Measurements from ENCODE around the gene TARP.

Gene TARP

DNA sequence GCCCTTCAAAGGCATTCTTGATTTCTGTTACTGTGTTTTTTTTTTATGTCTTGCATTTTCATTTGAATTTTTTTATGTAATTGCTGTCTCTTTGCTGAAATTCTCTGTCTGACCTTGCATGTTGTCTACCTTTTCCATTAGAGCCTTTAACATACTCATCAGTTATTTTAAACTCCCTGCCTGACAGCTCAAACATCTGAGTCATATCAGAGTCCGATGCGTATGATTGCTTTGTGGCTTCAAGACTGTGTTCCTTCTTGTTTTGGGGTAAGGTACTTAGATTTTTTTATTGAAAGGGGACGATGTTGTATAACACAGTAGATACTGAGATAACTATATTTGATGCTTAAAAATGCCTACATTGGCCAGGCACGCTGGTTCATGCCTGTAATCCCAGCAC lies 9.7 kb upstream of the TARP start:
- WGBS, 2 donors = 93 to 97% methylated on average over 4 of the region's 4 CpGs
- Histone ChIP-seq H3K27ac (no peak overlapping the region), H3K4me3 (replicated peaks in 1 of 3) (no peak overlapping the region), H3K9me3 (no peaks in the 10 kb centered on the region), H3K27me3 (no peaks in the 10 kb centered on the region), H3K4me1 (peaks cover 11 to 14% of the 10 kb centered on the region in 2 donors), H3K36me3 (no peaks in the 10 kb centered on the region)
- DNase-seq = no peak
- TF ChIP-seq, protein P1, sequence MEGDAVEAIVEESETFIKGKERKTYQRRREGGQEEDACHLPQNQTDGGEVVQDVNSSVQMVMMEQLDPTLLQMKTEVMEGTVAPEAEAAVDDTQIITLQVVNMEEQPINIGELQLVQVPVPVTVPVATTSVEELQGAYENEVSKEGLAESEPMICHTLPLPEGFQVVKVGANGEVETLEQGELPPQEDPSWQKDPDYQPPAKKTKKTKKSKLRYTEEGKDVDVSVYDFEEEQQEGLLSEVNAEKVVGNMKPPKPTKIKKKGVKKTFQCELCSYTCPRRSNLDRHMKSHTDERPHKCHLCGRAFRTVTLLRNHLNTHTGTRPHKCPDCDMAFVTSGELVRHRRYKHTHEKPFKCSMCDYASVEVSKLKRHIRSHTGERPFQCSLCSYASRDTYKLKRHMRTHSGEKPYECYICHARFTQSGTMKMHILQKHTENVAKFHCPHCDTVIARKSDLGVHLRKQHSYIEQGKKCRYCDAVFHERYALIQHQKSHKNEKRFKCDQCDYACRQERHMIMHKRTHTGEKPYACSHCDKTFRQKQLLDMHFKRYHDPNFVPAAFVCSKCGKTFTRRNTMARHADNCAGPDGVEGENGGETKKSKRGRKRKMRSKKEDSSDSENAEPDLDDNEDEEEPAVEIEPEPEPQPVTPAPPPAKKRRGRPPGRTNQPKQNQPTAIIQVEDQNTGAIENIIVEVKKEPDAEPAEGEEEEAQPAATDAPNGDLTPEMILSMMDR (IDR thresholded peaks at IDR 0.05) = no peak
- TF ChIP-seq POLR2A (IDR thresholded peaks at IDR 0.05) = no peak
- intact Hi-C loops (cut with DNase I) = no loop called here

DNA sequence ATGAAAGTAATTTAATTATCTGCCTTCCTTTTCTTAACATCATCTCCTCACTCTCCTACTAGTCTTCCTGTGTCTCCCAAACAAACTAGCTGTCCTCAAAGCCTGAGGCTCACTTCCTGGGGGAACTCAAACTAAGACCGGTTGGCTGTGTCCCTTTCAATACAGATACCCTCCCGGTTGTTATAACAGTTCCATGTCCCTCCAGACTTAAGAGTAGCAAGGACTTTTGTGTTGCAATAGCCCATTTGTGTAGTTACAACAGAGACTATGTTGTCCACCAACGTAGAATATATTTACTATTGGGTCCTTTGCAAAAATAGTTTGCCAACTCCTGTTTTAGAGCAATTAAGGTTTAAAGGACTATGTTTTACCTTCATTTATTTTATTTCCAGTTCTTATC lies 8.6 kb upstream of the TARP start:
- TF ChIP-seq, protein P1 (IDR thresholded peaks at IDR 0.05) = no peak
- no peak for TF ChIP-seq POLR2A (IDR thresholded peaks at IDR 0.05)
- no peak overlapping the region for H3K4me3 ChIP-seq (replicated peaks in 1 of 3)
- peak overlapping the region in 2 of 3 donors; percentile 16 to 26 for H3K27ac ChIP-seq
- H3K4me1 ChIP-seq = peaks cover 11 to 14% of the 10 kb centered on the region in 2 donors
- H3K36me3 ChIP-seq = no peaks in the 10 kb centered on the region
- intact Hi-C loops (cut with DNase I) = no loop called here
- no peaks in the 10 kb centered on the region for H3K9me3 ChIP-seq
- no peaks in the 10 kb centered on the region for H3K27me3 ChIP-seq
- 23 to 29% methylated on average over 3 of the region's 3 CpGs for WGBS, 2 donors
- DNase-seq = peak in 1 of 2 donors; percentile 17

DNA sequence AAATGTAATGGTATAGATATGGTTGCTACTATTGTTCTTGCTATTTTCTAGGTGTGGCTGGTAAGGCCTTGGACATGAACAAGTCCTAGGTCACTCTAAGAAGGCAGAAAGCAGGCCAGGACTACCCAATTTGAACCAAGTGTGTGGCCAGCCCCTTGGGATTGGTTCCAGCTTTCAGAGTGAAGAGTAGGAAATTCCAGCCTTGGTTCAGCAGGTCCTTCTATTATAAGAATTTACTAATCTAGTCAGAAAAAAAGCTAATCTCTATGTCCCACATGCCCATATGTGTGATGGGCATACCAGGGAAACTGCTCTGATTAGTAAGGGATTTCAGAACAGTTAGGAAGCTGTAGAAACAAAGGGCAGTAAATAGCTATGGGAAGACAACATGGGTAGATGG lies 7.8 kb upstream of the TARP start:
- H3K9me3 ChIP-seq = no peaks in the 10 kb centered on the region
- H3K36me3 ChIP-seq = no peaks in the 10 kb centered on the region
- TF ChIP-seq, protein P1 (IDR thresholded peaks at IDR 0.05) = no peak
- no peak for TF ChIP-seq POLR2A (IDR thresholded peaks at IDR 0.05)
- DNase-seq = peak; percentile 77 to 85
- H3K27ac ChIP-seq = peak overlapping the region in 2 of 3 donors; percentile 26 to 53
- H3K4me1 ChIP-seq = peaks cover 11 to 14% of the 10 kb centered on the region in 2 donors
- intact Hi-C loops (cut with DNase I) = no loop called here
- no peak overlapping the region for H3K4me3 ChIP-seq (replicated peaks in 1 of 3)
- H3K27me3 ChIP-seq = no peaks in the 10 kb centered on the region

DNA sequence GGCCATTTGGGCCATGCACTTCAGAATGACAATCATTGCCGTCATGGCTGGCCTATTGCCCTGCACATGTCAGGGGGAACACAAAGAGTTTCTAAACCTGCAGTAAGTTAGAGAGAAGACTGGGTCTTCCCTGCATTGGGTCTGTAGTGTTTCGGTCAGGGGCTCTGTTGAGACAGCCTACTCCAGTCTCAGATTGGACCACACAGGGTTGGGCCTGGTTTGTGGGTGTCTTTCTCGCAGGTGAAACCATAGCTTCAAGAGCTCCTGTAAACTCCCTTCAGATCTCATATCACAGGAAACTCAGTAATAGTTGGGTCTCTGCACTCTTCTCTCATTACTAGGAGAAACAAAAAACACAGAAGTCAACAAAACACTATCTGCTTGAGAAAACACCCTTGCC lies 7.3 kb upstream of the TARP start:
- H3K27ac ChIP-seq = peak overlapping the region in 1 of 3 donors; percentile 53
- H3K4me1 ChIP-seq = peaks cover 11 to 14% of the 10 kb centered on the region in 2 donors
- no peak for TF ChIP-seq POLR2A (IDR thresholded peaks at IDR 0.05)
- TF ChIP-seq, protein P1 (IDR thresholded peaks at IDR 0.05) = no peak
- H3K27me3 ChIP-seq = no peaks in the 10 kb centered on the region
- no peaks in the 10 kb centered on the region for H3K36me3 ChIP-seq
- no peak overlapping the region for H3K4me3 ChIP-seq (replicated peaks in 1 of 3)
- 93 to 96% methylated on average over 3 of the region's 3 CpGs for WGBS, 2 donors
- no peak for DNase-seq
- intact Hi-C loops (cut with DNase I) = no loop called here
- H3K9me3 ChIP-seq = no peaks in the 10 kb centered on the region

DNA sequence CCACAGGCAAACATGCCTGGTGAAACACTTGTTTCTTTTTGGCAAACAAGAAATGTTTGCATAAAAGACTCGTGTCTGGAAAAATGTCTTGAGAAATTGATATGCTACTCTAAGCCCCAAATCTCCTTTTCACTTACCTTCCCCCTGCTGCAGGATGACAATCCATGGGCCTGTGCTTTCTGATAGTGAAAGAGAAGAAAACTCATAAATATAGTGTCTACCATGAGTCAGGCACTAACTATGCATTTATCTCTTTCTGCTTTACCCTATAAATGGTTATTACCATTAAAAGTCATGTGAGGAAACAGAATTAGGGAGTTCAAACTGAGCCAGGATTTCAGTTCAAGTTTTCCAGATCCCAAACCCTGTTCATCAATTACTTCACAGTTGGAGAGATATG lies 6.6 kb upstream of the TARP start:
- DNase-seq = no peak
- Histone ChIP-seq H3K36me3 (no peaks in the 10 kb centered on the region), H3K27ac (no peak overlapping the region), H3K27me3 (no peaks in the 10 kb centered on the region), H3K9me3 (no peaks in the 10 kb centered on the region), H3K4me3 (replicated peaks in 1 of 3) (no peak overlapping the region), H3K4me1 (peaks cover 11 to 14% of the 10 kb centered on the region in 2 donors)
- intact Hi-C loops (cut with DNase I) = no loop called here
- TF ChIP-seq, protein P1 (IDR thresholded peaks at IDR 0.05) = no peak
- TF ChIP-seq POLR2A (IDR thresholded peaks at IDR 0.05) = no peak
- 24 to 55% methylated on average over 1 of the region's 1 CpG for WGBS, 2 donors
